H1 (cell line): ENCODE results near the gene ACE. TPM values are rescaled to one million over a fixed set of nuclear protein-coding genes. Genes with fewer than 3 reads are reported as not detected.
A peak's percentile ranks its signal among the peaks of the same experiment; 100 is the strongest.

Experiments used
- CTCF ChIA-PET: fragments of 300-600 bp; sonication (Branson Sonifier 250); formaldehyde crosslinking; loops from one replicate; lab custom pipeline; 2021; ENCODE audit not compliant: partially characterized antibody; lab: Charles Lee
- POLR2A ChIA-PET: fragments of 300-600 bp; sonication (Branson Sonifier 250); formaldehyde crosslinking; loops from one replicate; lab custom pipeline; 2021; ENCODE audit warnings: inconsistent platforms; ENCODE audit not compliant: partially characterized antibody; lab: Charles Lee
- DNase-seq, 2 experiments: peaks; one replicate each; pipeline versions ENCODE4 v3.0.0 to v3.0.0-alpha.2; 2010 to 2022; ENCODE audit warnings: low spot score in 2 of 2, low read depth in 1 of 2, mixed read lengths in 1 of 2
- FAIRE-seq: peaks from 2 replicates; lab custom pipeline; 2011; peaks lifted over from hg19 to GRCh38; lab: Jason Lieb, UNC
- H2AFZ ChIP-seq: 2 replicates; pipeline ENCODE4 v1.8.1; 2012; ENCODE audit warnings: low read length, inconsistent platforms
- H2AK5ac ChIP-seq: 2 replicates; pipeline ENCODE4 v1.6.1; 2013; ENCODE audit warnings: low read depth, low read length
- H2BK120ac ChIP-seq: replicated peaks from 2 replicates; pipeline ENCODE3; 2013; ENCODE audit warnings: low read depth, low read length, inconsistent platforms
- H2BK12ac ChIP-seq: 2 replicates; pipeline ENCODE4 v1.6.1; 2013; ENCODE audit warnings: low read depth, low read length
- H2BK15ac ChIP-seq: 2 replicates; pipeline ENCODE4 v1.6.1; 2013; ENCODE audit warnings: low read length
- H2BK20ac ChIP-seq: 2 replicates; pipeline ENCODE4 v1.6.1; 2013; ENCODE audit warnings: low read length
- H2BK5ac ChIP-seq: 2 replicates; pipeline ENCODE4 v1.6.1; 2013; ENCODE audit warnings: low read depth, low read length
- H3K14ac ChIP-seq: 2 replicates; pipeline ENCODE4 v1.6.1; 2013; ENCODE audit warnings: inconsistent platforms; ENCODE audit not compliant: insufficient read length
- H3K18ac ChIP-seq: 2 replicates; pipeline ENCODE4 v1.6.1; 2013; ENCODE audit warnings: low read length; ENCODE audit errors: extremely low read depth
- H3K23ac ChIP-seq: 2 replicates; pipeline ENCODE4 v1.6.1; 2013; ENCODE audit warnings: inconsistent platforms; ENCODE audit not compliant: insufficient read length
- H3K23me2 ChIP-seq: 2 replicates; pipeline ENCODE4 v1.6.1; 2013; ENCODE audit warnings: low read depth, low read length
- H3K27ac ChIP-seq: 2 replicates; pipeline ENCODE4 v1.6.1; 2011; ENCODE audit warnings: low read depth, low read length, inconsistent platforms
- H3K27me3 ChIP-seq, 4 experiments: replicated peaks in 1 of 4; 1 replicate in 1 of 4; 2 replicates in 3 of 4; pipeline versions ENCODE4 v1.6.1 to v1.8.1; 2011 to 2013; ENCODE audit warnings: low read length in 3 of 4, mild to moderate bottlenecking in 3 of 4, inconsistent platforms in 2 of 4, mixed read lengths in 2 of 4, moderate library complexity in 1 of 4; ENCODE audit not compliant: control insufficient read depth in 3 of 4, insufficient read depth in 3 of 4; ENCODE audit errors: extremely low read depth in 1 of 4
- H3K36me3 ChIP-seq, 4 experiments: 2 replicates each; pipeline versions ENCODE4 v1.6.1 to v1.8.1; 2011 to 2013; ENCODE audit warnings: mild to moderate bottlenecking in 4 of 4, low read length in 3 of 4, moderate library complexity in 2 of 4, control low read depth in 1 of 4, inconsistent platforms in 1 of 4; ENCODE audit not compliant: insufficient read depth in 4 of 4, control insufficient read depth in 2 of 4
- H3K4ac ChIP-seq: replicated peaks from 2 replicates; pipeline ENCODE3; 2013; ENCODE audit warnings: low read length, low read depth, mixed read lengths, inconsistent platforms; ENCODE audit not compliant: insufficient read length
- H3K4me1 ChIP-seq, 4 experiments: replicated peaks in 1 of 4; 1 replicate in 1 of 4; 2 replicates in 3 of 4; pipeline versions ENCODE4 v1.6.1 to v1.8.1; 2011 to 2013; ENCODE audit warnings: low read length in 3 of 4, inconsistent platforms in 2 of 4, mixed read lengths in 1 of 4; ENCODE audit not compliant: insufficient read depth in 4 of 4, control insufficient read depth in 3 of 4
- H3K4me2 ChIP-seq, 2 experiments: 2 replicates each; pipeline versions ENCODE4 v1.6.1 to v1.8.1; 2011 to 2013; ENCODE audit warnings: low read depth in 2 of 2, low read length in 2 of 2, control low read depth in 1 of 2, inconsistent platforms in 1 of 2, mild to moderate bottlenecking in 1 of 2; ENCODE audit not compliant: insufficient read depth in 1 of 2
- H3K4me3 ChIP-seq, 4 experiments: fragments of 200-600, 300-600 bp in 1 of 4; sonication (generic), shearing (Covaris generic), sonication (Bioruptor Twin) in 1 of 4; 2 replicates each; pipeline versions ENCODE4 v1.5.1 to v1.8.1; 2011 to 2016; ENCODE audit warnings: low read length in 4 of 4, low read depth in 3 of 4, control low read depth in 2 of 4, inconsistent platforms in 2 of 4, mild to moderate bottlenecking in 2 of 4, mixed read lengths in 1 of 4, moderate library complexity in 1 of 4; ENCODE audit not compliant: insufficient read depth in 2 of 4; ENCODE audit errors: extremely low read depth in 1 of 4
- H3K56ac ChIP-seq: replicated peaks from 2 replicates; pipeline ENCODE3; 2013; ENCODE audit warnings: low read depth, mild to moderate bottlenecking, mixed read lengths, low read length, inconsistent platforms; ENCODE audit not compliant: insufficient read length
- H3K79me1 ChIP-seq: 2 replicates; pipeline ENCODE4 v1.6.1; 2013; ENCODE audit warnings: low read depth, low read length, control low read depth
- H3K79me2 ChIP-seq, 2 experiments: 2 replicates each; pipeline versions ENCODE4 v1.6.1 to v1.8.1; 2012 to 2013; ENCODE audit warnings: low read length in 2 of 2, mild to moderate bottlenecking in 2 of 2, inconsistent platforms in 1 of 2; ENCODE audit not compliant: insufficient read depth in 2 of 2, control insufficient read depth in 1 of 2
- H3K9ac ChIP-seq, 4 experiments: replicated peaks in 1 of 4; 1 replicate in 1 of 4; 2 replicates in 3 of 4; pipeline versions ENCODE4 v1.6.1 to v1.8.1; 2011 to 2013; ENCODE audit warnings: low read depth in 3 of 4, low read length in 3 of 4, control low read depth in 2 of 4, mild to moderate bottlenecking in 2 of 4, moderate library complexity in 2 of 4, inconsistent platforms in 1 of 4; ENCODE audit errors: extremely low read depth in 1 of 4
- H3K9me3 ChIP-seq, 2 experiments: 2 replicates each; pipeline versions ENCODE4 v1.6.1 to v1.8.1; 2012 to 2013; ENCODE audit warnings: mild to moderate bottlenecking in 2 of 2, moderate library complexity in 2 of 2, control low read depth in 1 of 2, inconsistent platforms in 1 of 2, low read depth in 1 of 2, low read length in 1 of 2, mixed read lengths in 1 of 2; ENCODE audit not compliant: insufficient read depth in 2 of 2
- H4K20me1 ChIP-seq, 2 experiments: replicated peaks in 1 of 2; 2 replicates each; pipeline versions ENCODE3 to v1.8.1; 2011 to 2013; ENCODE audit warnings: inconsistent platforms in 2 of 2, low read length in 2 of 2, mild to moderate bottlenecking in 1 of 2; ENCODE audit not compliant: insufficient read depth in 2 of 2, control insufficient read depth in 1 of 2
- H4K5ac ChIP-seq: 2 replicates; pipeline ENCODE4 v1.6.1; 2013; ENCODE audit warnings: low read length, low read depth, mixed read lengths, inconsistent platforms; ENCODE audit not compliant: insufficient read length
- H4K8ac ChIP-seq: 2 replicates; pipeline ENCODE4 v1.8.0; 2013; ENCODE audit warnings: mild to moderate bottlenecking, moderate library complexity, low read length, inconsistent platforms; ENCODE audit not compliant: insufficient read depth; ENCODE audit errors: extremely low read depth
- H4K91ac ChIP-seq: replicated peaks from 2 replicates; pipeline ENCODE3; 2013; ENCODE audit warnings: low read length, mixed read lengths, inconsistent platforms; ENCODE audit not compliant: insufficient read length
- ASH2L ChIP-seq: fragments of 200-600, 300-600 bp; sonication (generic); IDR thresholded peaks from one replicate; pipeline ENCODE4 v1.7.1; 2017; ENCODE audit warnings: low read length
- BCL11A ChIP-seq, 2 experiments: IDR thresholded peaks; one replicate each; pipeline ENCODE4 v1.6.1; 2011; ENCODE audit warnings: low read depth in 2 of 2, low read length in 2 of 2, mild to moderate bottlenecking in 2 of 2
- CBX5 ChIP-seq: fragments of 300-800, 300-1000 bp; sonication (generic); IDR thresholded peaks from 2 replicates; pipeline ENCODE4 v1.7.1; 2016; ENCODE audit warnings: antibody characterized with exemption, low read length, low read depth
- FOSL1 ChIP-seq: IDR thresholded peaks from 2 replicates; pipeline ENCODE4 v1.6.1; 2011; ENCODE audit warnings: mild to moderate bottlenecking, low read depth, low read length, moderate library complexity; ENCODE audit not compliant: insufficient read depth
- MAFK ChIP-seq: IDR thresholded peaks from 2 replicates; pipeline ENCODE4 v1.6.1; 2012; ENCODE audit warnings: low read depth, mild to moderate bottlenecking, improper control_type of control experiment, low read length
- RAD21 ChIP-seq, 2 experiments: IDR thresholded peaks in 1 of 2; conservative IDR thresholded peaks in 1 of 2; 2 replicates each; pipeline ENCODE4 v1.6.1; 2011; ENCODE audit warnings: low read depth in 2 of 2, low read length in 2 of 2, improper control_type of control experiment in 1 of 2, inconsistent platforms in 1 of 2, mild to moderate bottlenecking in 1 of 2, moderate library complexity in 1 of 2
- RXRA ChIP-seq: IDR thresholded peaks from 2 replicates; pipeline ENCODE4 v1.6.1; 2011; ENCODE audit warnings: low read depth, mild to moderate bottlenecking, low read length, moderate library complexity; ENCODE audit not compliant: insufficient read depth
- SP1 ChIP-seq: IDR thresholded peaks from 2 replicates; pipeline ENCODE4 v1.6.1; 2011; ENCODE audit warnings: low read depth, low read length
- TEAD4 ChIP-seq: IDR thresholded peaks from 2 replicates; pipeline ENCODE4 v1.6.1; 2012; ENCODE audit warnings: low read depth, low read length, inconsistent platforms, mixed read lengths
- WGBS, 2 experiments: shearing (Covaris generic) in 1 of 2; methylation state at CpG; one replicate each; pipeline versions ENCODE4 v1.1.6 to v1.1.7; 2013 to 2015; ENCODE audit warnings: low lambda C conversion rate in 2 of 2, mixed read lengths in 2 of 2, inconsistent platforms in 1 of 2, low coverage in 1 of 2, missing lambda C conversion rate in 1 of 2; ENCODE audit not compliant: insufficient replicate concordance in 2 of 2, insufficient coverage in 1 of 2, insufficient read length in 1 of 2; ENCODE audit errors: extremely low coverage in 1 of 2, missing lambda C conversion rate in 1 of 2; 5-methylcytosine and 5-hydroxymethylcytosine counted together
- polyA plus RNA-seq, 7 experiments: library from polyadenylated mRNA; depleted of rRNA in 3 of 7; stranded (reverse) in 5 of 7; unstranded in 2 of 7; fragments of >200 nt in 5 of 7; fragments of 200-250 nt in 2 of 7; gene quantifications; 1 replicate in 5 of 7; 2 replicates in 1 of 7; 4 replicates in 1 of 7; pipeline versions ENCODE4 v1.2.1 to v1.2.3, GENCODE V29; 2011 to 2013; ENCODE audit warnings: missing spikeins in 2 of 7, mixed read lengths in 2 of 7
- total RNA-seq: library from RNA; stranded (reverse); fragmentation: NEBNext Ultra II Directional; extraction: Animal tissue kit (Norgen Biotek cat#: 25700); gene quantifications from 2 replicates; pipeline ENCODE4 v1.2.1, GENCODE V29; 2021
- TF ChIP-seq, protein P1 (sequence below): IDR thresholded peaks from 2 replicates; pipeline ENCODE4 v1.6.1; 2012; ENCODE audit warnings: low read length, inconsistent platforms

Gene ACE
- total and polyA plus RNA-seq, 2 of the 8 experiments (the other 6 are each of a cell fraction or from before 2014, with no cell fraction given): 2.5 to 5.5 TPM

DNA sequence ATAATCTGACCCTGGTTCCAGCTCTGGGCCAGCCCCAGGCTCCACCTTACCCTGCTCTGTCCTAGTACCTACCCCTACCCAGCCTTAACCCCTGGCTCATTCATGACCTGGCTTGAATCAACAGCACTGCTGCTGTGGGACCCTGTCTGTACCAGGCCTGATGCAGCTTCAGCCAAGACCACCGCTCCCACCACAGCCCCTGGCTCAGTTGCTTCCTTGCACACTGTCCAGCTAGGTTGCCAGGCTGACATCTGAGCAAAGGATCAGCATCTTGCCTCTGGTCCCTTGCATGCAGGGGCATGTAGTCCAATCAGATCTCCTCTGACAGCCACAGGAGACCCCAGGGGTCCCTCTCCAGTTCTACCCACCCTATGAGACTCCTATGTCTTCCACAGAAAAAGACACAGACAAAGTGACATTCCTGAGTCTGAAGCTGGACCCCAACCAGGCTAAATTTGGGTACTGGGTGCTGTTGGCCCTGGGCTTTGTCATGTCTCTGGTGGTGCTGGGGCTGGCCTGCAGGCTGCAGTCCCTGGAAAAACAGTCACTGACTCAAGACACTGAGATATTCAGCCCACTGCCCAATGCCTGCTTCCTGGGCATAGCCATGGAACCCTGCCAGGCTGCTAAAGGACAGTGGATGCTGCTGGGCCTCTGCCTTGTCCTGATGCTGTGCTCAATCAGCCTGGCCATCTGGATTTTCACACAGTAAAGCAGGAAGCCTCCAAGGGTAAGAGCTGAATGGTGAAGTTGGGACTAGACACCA is 42.4 kb downstream of the ACE start:
- Histone ChIP-seq H3K27me3 (peaks cover 0 to 10% (median 5%) of the 10 kb centered on the region in 4 experiments; a peak in 5 of 7 replicates), H3K14ac (no peak overlapping the region), H3K27ac (no peak overlapping the region), H2BK15ac (peak overlapping the region; percentile 92; the same call in 1 of the 2 replicates), H3K79me2 (no peaks in the 10 kb centered on the region), H3K9ac (no peak overlapping the region), H3K9me3 (no peaks in the 10 kb centered on the region), H2AK5ac (no peak overlapping the region), H3K56ac (no peak overlapping the region), H2BK12ac (0 out of 2 replicates have a peak overlapping the region, but pooled peaks have one; percentile 50), H4K91ac (no peak overlapping the region), H4K20me1 (no peaks in the 10 kb centered on the region), H3K23me2 (peaks cover 7% of the 10 kb centered on the region; the same call in 1 of the 2 replicates), H3K4me2 (no peak overlapping the region), H3K4me3 (no peak overlapping the region), H3K79me1 (no peaks in the 10 kb centered on the region), H4K5ac (no peak overlapping the region), H3K4ac (no peak overlapping the region), H2BK5ac (no peak overlapping the region), H3K23ac (peak overlapping the region; percentile 4), H3K4me1 (peaks cover 2 to 8% (median 6%) of the 10 kb centered on the region in 4 experiments; a peak in 6 of 7 replicates), H3K36me3 (no peaks in the 10 kb centered on the region), H3K18ac (no peak overlapping the region), H2BK20ac (no peak overlapping the region; the same call in 1 of the 2 replicates), H2BK120ac (no peak overlapping the region), H4K8ac (peak overlapping the region; percentile 6; the same call in 1 of the 2 replicates), H2AFZ (no peak overlapping the region)
- no peak for DNase-seq
- POLR2A ChIA-PET: interaction anchor here (1.2 kb wide), 1 partner anchor 11 kb away, joined by 3 read pairs; no protein-coding TSS in a partner anchor
- 94% methylated on average over 1 of the region's 1 CpG; no CpG with 5 or more reads in 1 of the 2 experiments for WGBS, 2 experiments
- FAIRE-seq: no peak
- CTCF ChIA-PET: interaction anchor here (0.8 to 1.9 kb wide), 3 partner anchors 35 to 94 kb away, joined by 3 to 7 read pairs (median 4); no protein-coding TSS in a partner anchor
- TF ChIP-seq SP1 (no peak), RXRA (no peak), RAD21 (IDR thresholded peaks at IDR 0.05 in 1 of 2, conservative IDR thresholded peaks at IDR 0.05 in 1 of 2; ENCODE audit: low read depth in 2 of 2, low read length in 2 of 2) (no peak), FOSL1 (no peak), MAFK (no peak), CBX5 (no peak), TEAD4 (no peak), ASH2L (no peak), BCL11A (IDR thresholded peaks at IDR 0.05; ENCODE audit: low read depth in 2 of 2, low read length in 2 of 2) (no peak)
- TF ChIP-seq, protein P1, sequence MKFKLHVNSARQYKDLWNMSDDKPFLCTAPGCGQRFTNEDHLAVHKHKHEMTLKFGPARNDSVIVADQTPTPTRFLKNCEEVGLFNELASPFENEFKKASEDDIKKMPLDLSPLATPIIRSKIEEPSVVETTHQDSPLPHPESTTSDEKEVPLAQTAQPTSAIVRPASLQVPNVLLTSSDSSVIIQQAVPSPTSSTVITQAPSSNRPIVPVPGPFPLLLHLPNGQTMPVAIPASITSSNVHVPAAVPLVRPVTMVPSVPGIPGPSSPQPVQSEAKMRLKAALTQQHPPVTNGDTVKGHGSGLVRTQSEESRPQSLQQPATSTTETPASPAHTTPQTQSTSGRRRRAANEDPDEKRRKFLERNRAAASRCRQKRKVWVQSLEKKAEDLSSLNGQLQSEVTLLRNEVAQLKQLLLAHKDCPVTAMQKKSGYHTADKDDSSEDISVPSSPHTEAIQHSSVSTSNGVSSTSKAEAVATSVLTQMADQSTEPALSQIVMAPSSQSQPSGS: no peak
